ENCODE results near the gene ABCC6. TPM values are rescaled to one million over a fixed set of nuclear protein-coding genes. Genes with fewer than 3 reads are reported as not detected.
"Not testable (repeated sequence)": the region's sequence is repeated elsewhere in the genome, so short reads cannot be mapped to it uniquely, and the experiment has no call there.

ABCC6 gene
- total RNA-seq, 4 donors from 2014 or later, result 36.2 to 109 (median 49.6) TPM

GRCh38 chr16:16150117-16150877 is 73.0 kb downstream of the ABCC6 start:
- peak; percentile 48 for DNase-seq
- Histone ChIP-seq H3K4me1 (peaks cover 0 to 10% (median 5%) of the 10 kb centered on the region in 4 donors), H3K4me3 (no peak overlapping the region), H3K36me3 (no peaks in the 10 kb centered on the region), H3K27me3 (no peaks in the 10 kb centered on the region), H3K9me3 (no peaks in the 10 kb centered on the region), H3K27ac (peak overlapping the region; percentile 14 to 79 (median 72))
- in situ Hi-C loops (cut with MboI; ENCODE audit: low pct_ligation_motif_present in 1 of 4, low pct_unique_long_range_greater_than_20kb in 1 of 4, low sequenced_read_pairs in 3 of 4), result no loop called here
- TF ChIP-seq POLR2AphosphoS5 (IDR thresholded peaks at IDR 0.05) (peak in 1 of 3 donors; percentile 4), POLR2A (IDR thresholded peaks at IDR 0.05) (no peak)
- 64% methylated on average over 24 of the region's 28 CpGs; no CpG with 5 or more reads in 1 of the 2 donors for WGBS, 2 donors (ENCODE audit: low coverage in 1 of 2)
- intact Hi-C loops (cut with DNase I; ENCODE audit: low total_unique reads), result no loop called here

GRCh38 chr16:16149710-16150116 is 73.6 kb downstream of the ABCC6 start:
- H3K36me3 ChIP-seq, result no peaks in the 10 kb centered on the region
- intact Hi-C loops (cut with DNase I; ENCODE audit: low total_unique reads), result no loop called here
- peaks cover 0 to 10% (median 5%) of the 10 kb centered on the region in 4 donors for H3K4me1 ChIP-seq
- no peak overlapping the region for H3K4me3 ChIP-seq
- WGBS, 2 donors (ENCODE audit: low coverage in 1 of 2), result 93% methylated on average over 10 of the region's 10 CpGs; no CpG with 5 or more reads in 1 of the 2 donors
- TF ChIP-seq EP300 (IDR thresholded peaks at IDR 0.05; ENCODE audit: low read depth) (no peak), CTCF (IDR thresholded peaks at IDR 0.05) (no peak), POLR2A (IDR thresholded peaks at IDR 0.05) (no peak), POLR2AphosphoS5 (IDR thresholded peaks at IDR 0.05) (no peak)
- H3K27me3 ChIP-seq, result no peaks in the 10 kb centered on the region
- in situ Hi-C loops (cut with MboI; ENCODE audit: low pct_ligation_motif_present in 1 of 4, low pct_unique_long_range_greater_than_20kb in 1 of 4, low sequenced_read_pairs in 3 of 4), result loop anchor here in 3 of 4 donors (25.0 kb wide), 3 partner anchors 287 to 737 kb away; partner anchors contain the start of gene MYH11 (in 1 of the 3)
- no peak for DNase-seq
- H3K9me3 ChIP-seq, result no peaks in the 10 kb centered on the region
- peak overlapping the region; percentile 14 to 79 (median 72) for H3K27ac ChIP-seq

- in situ Hi-C loops (cut with MboI; ENCODE audit: low pct_ligation_motif_present in 1 of 4, low pct_unique_long_range_greater_than_20kb in 1 of 4, low sequenced_read_pairs in 3 of 4), result loop anchor here in 3 of 4 donors (25.0 kb wide), 3 partner anchors 286 to 736 kb away; partner anchors contain the start of gene MYH11 (in 1 of the 3)
- no peak overlapping the region for H3K4me3 ChIP-seq
- WGBS, 2 donors (ENCODE audit: low coverage in 1 of 2), result 83 to 100% methylated on average over 6 to 9 of the region's 9 CpGs
- no peaks in the 10 kb centered on the region for H3K36me3 ChIP-seq
- peak overlapping the region in 3 of 4 donors; percentile 25 to 75 (median 68) for H3K27ac ChIP-seq
- DNase-seq, result no peak
- H3K27me3 ChIP-seq, result no peaks in the 10 kb centered on the region
- intact Hi-C loops (cut with DNase I; ENCODE audit: low total_unique reads), result no loop called here
- TF ChIP-seq CTCF (IDR thresholded peaks at IDR 0.05), result no peak
- no peak for TF ChIP-seq POLR2AphosphoS5 (IDR thresholded peaks at IDR 0.05)
- no peak for TF ChIP-seq POLR2A (IDR thresholded peaks at IDR 0.05)
- TF ChIP-seq EP300 (IDR thresholded peaks at IDR 0.05; ENCODE audit: low read depth), result no peak
- H3K9me3 ChIP-seq, result no peaks in the 10 kb centered on the region
- peaks cover 0 to 10% (median 5%) of the 10 kb centered on the region in 4 donors for H3K4me1 ChIP-seq
Measured at GRCh38 chr16:16148755-16149154, 74.5 kb downstream of the ABCC6 start.

GRCh38 chr16:16148000-16148599 is 75.2 kb downstream of the ABCC6 start:
- H3K36me3 ChIP-seq; intact Hi-C loops (cut with DNase I; ENCODE audit: low total_unique reads); H3K9me3 ChIP-seq; H3K27ac ChIP-seq; H3K4me3 ChIP-seq; H3K27me3 ChIP-seq; H3K4me1 ChIP-seq; DNase-seq: not testable (repeated sequence)
- in situ Hi-C loops (cut with MboI; ENCODE audit: low pct_ligation_motif_present in 1 of 4, low pct_unique_long_range_greater_than_20kb in 1 of 4, low sequenced_read_pairs in 3 of 4), result loop anchor here in 3 of 4 donors (25.0 kb wide), 3 partner anchors 286 to 736 kb away; partner anchors contain the start of gene MYH11 (in 1 of the 3)
- WGBS, 2 donors (ENCODE audit: low coverage in 1 of 2), result 86 to 90% methylated on average over 4 to 15 of the region's 15 CpGs
